Panc1 (cell line): ENCODE results near the gene E4F1. TPM values are rescaled to one million over a fixed set of nuclear protein-coding genes. Genes with fewer than 3 reads are reported as not detected.

Experiments
- ATAC-seq: fragments of 200-7000 bp; cut with Tn5 transposase; 2 replicates; pipeline ENCODE4 v1.9.1; 2020; ENCODE audit warnings: mild to moderate bottlenecking, moderate library complexity
- BruUV-seq: library from RNA; stranded (reverse); fragments of 400-500 nt; replicated peaks from 2 replicates; lab custom pipeline; 2021; lab: Mats Ljungman, UMichigan
- CTCF ChIA-PET: fragments of 300-600 bp; sonication (Branson Sonifier 250); formaldehyde crosslinking; loops from one replicate; lab custom pipeline; 2022; ENCODE audit warnings: antibody characterized with exemption; lab: Charles Lee
- POLR2A ChIA-PET: fragments of 300-600 bp; sonication (Branson Sonifier 250); formaldehyde crosslinking; loops from one replicate; lab custom pipeline; 2022; ENCODE audit warnings: antibody characterized with exemption; lab: Charles Lee
- DNase-seq: peaks from one replicate; pipeline ENCODE4 v3.0.0-alpha.2; 2010; ENCODE audit warnings: low read depth, low spot score
- H3K27ac ChIP-seq: 2 replicates; pipeline ENCODE4 v1.5.1; 2011; ENCODE audit warnings: mild to moderate bottlenecking, low read length, inconsistent platforms
- H3K27me3 ChIP-seq: fragments of 200-500 bp; sonication (Bioruptor generic); 2 replicates; pipeline ENCODE4 v1.6.0; 2014; ENCODE audit warnings: low read length, inconsistent platforms; ENCODE audit not compliant: control insufficient read depth, insufficient read depth
- H3K36me3 ChIP-seq: fragments of 200-500 bp; sonication (Bioruptor generic); 2 replicates; pipeline ENCODE4 v1.5.1; 2014; ENCODE audit warnings: inconsistent platforms, mild to moderate bottlenecking, low read length, moderate library complexity; ENCODE audit not compliant: control insufficient read depth, insufficient read depth
- H3K4me1 ChIP-seq: 2 replicates; pipeline ENCODE4 v1.5.1; 2011; ENCODE audit warnings: inconsistent platforms, mild to moderate bottlenecking, low read length, moderate library complexity; ENCODE audit not compliant: control insufficient read depth, insufficient read depth
- H3K4me3 ChIP-seq, 2 experiments: 2 replicates each; pipeline ENCODE4 v1.5.1; 2011 to 2012; ENCODE audit warnings: low read depth in 2 of 2, low read length in 2 of 2, mild to moderate bottlenecking in 2 of 2, inconsistent platforms in 1 of 2, moderate library complexity in 1 of 2
- H3K9me3 ChIP-seq: fragments of 200-500 bp; sonication (Bioruptor generic); 2 replicates; pipeline ENCODE4 v1.5.1; 2014; ENCODE audit warnings: low read depth, mild to moderate bottlenecking, inconsistent platforms, low read length, moderate library complexity; ENCODE audit not compliant: control insufficient read depth, insufficient read depth
- POLR2AphosphoS5 ChIP-seq: IDR thresholded peaks from 2 replicates; pipeline ENCODE4 v1.6.1; 2012; ENCODE audit warnings: mild to moderate bottlenecking, low read depth, low read length, moderate library complexity
- SIN3A ChIP-seq: IDR thresholded peaks from 2 replicates; pipeline ENCODE4 v1.6.1; 2012; ENCODE audit warnings: low read depth, mild to moderate bottlenecking, low read length, moderate library complexity, borderline replicate concordance; ENCODE audit not compliant: insufficient read depth
- TCF7L2 ChIP-seq: IDR thresholded peaks from 2 replicates; pipeline ENCODE4 v1.6.1; 2011; ENCODE audit warnings: mild to moderate bottlenecking, low read depth, low read length, inconsistent platforms
- in situ Hi-C: cut with HindIII; loops from 2 replicates; pipeline ENCODE4 v1.10.0; 2016; ENCODE audit warnings: low sequenced_read_pairs, low pct_unique_long_range_greater_than_20kb
- intact Hi-C: fragments of 100-400 bp; cut with micrococcal nuclease; formaldehyde crosslinking; loops from one replicate; pipeline ENCODE4 v1.10.0; 2022; ENCODE audit not compliant: unreplicated experiment
- total RNA-seq: library from RNA; stranded (reverse); gene quantifications from one replicate; pipeline ENCODE4 v1.2.1, GENCODE V29; 2021; ENCODE audit not compliant: unreplicated experiment
- TF ChIP-seq, protein P1 (sequence below): fragments of 450-650 bp; IDR thresholded peaks from 2 replicates; pipeline ENCODE4 v1.5.1; 2017; ENCODE audit warnings: mild to moderate bottlenecking
- TF ChIP-seq, protein P2 (sequence below), 2 experiments: IDR thresholded peaks; 2 replicates each; pipeline ENCODE4 v1.6.1; 2011 to 2012; ENCODE audit warnings: low read depth in 2 of 2, control low read depth in 1 of 2, low read length in 1 of 2, mild to moderate bottlenecking in 1 of 2, moderate library complexity in 1 of 2; ENCODE audit not compliant: insufficient read depth in 1 of 2

E4F1 gene
- total RNA-seq, 1 experiment from 2014 or later: 50.8 TPM

DNA sequence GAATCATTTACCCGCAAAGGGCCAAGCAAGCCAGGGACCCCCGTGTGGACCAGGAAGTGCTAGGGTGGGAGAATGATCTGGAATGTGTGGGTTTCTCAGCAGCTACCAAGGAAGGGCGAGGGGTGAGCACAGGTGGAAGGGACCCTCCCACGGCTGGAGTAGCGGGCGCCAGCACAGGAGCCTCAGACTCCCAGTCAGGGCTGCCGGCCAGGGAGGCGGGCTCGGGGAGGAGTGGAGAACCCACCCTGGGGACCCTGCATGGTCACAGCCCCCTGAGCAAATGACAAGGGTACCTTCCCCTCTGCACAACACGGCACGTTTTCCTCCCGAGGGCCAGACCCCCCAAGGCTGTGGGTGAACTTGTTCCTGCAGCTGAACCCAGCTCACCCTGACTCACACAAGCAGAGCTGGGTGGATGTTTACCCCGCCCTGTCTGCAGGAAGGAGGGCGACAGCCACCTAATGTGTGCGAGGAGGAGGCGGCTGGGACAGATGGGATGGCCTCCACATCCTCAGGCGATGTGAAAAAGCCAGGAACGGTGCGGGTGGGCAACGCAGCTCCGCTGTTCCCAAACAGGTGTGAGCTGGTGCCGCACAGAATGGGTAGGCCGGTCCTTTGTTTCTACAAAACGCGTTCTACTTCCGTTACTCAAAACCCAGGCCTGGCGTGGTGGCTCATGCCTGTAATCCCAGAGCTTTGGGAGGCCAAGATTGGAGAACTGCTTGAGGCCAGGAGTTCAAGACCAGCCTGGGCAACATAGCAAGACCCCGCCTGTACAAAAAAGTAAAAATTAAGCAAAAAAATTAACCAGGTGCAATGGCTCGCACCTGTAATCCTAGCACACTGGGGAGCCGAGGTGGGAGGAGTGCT is 21.8 kb downstream of the E4F1 start:
- no peak for ATAC-seq
- Histone ChIP-seq H3K36me3 (peaks cover 2% of the 10 kb centered on the region), H3K27ac (no peak overlapping the region), H3K4me1 (0 out of 2 replicates have a peak, but pooled peaks cover 3% of the 10 kb centered on the region), H3K27me3 (no peaks in the 10 kb centered on the region), H3K9me3 (no peaks in the 10 kb centered on the region), H3K4me3 (no peak overlapping the region)
- intact Hi-C loops: no loop called here
- TF ChIP-seq, protein P1, sequence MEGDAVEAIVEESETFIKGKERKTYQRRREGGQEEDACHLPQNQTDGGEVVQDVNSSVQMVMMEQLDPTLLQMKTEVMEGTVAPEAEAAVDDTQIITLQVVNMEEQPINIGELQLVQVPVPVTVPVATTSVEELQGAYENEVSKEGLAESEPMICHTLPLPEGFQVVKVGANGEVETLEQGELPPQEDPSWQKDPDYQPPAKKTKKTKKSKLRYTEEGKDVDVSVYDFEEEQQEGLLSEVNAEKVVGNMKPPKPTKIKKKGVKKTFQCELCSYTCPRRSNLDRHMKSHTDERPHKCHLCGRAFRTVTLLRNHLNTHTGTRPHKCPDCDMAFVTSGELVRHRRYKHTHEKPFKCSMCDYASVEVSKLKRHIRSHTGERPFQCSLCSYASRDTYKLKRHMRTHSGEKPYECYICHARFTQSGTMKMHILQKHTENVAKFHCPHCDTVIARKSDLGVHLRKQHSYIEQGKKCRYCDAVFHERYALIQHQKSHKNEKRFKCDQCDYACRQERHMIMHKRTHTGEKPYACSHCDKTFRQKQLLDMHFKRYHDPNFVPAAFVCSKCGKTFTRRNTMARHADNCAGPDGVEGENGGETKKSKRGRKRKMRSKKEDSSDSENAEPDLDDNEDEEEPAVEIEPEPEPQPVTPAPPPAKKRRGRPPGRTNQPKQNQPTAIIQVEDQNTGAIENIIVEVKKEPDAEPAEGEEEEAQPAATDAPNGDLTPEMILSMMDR: no peak
- TF ChIP-seq, protein P2, sequence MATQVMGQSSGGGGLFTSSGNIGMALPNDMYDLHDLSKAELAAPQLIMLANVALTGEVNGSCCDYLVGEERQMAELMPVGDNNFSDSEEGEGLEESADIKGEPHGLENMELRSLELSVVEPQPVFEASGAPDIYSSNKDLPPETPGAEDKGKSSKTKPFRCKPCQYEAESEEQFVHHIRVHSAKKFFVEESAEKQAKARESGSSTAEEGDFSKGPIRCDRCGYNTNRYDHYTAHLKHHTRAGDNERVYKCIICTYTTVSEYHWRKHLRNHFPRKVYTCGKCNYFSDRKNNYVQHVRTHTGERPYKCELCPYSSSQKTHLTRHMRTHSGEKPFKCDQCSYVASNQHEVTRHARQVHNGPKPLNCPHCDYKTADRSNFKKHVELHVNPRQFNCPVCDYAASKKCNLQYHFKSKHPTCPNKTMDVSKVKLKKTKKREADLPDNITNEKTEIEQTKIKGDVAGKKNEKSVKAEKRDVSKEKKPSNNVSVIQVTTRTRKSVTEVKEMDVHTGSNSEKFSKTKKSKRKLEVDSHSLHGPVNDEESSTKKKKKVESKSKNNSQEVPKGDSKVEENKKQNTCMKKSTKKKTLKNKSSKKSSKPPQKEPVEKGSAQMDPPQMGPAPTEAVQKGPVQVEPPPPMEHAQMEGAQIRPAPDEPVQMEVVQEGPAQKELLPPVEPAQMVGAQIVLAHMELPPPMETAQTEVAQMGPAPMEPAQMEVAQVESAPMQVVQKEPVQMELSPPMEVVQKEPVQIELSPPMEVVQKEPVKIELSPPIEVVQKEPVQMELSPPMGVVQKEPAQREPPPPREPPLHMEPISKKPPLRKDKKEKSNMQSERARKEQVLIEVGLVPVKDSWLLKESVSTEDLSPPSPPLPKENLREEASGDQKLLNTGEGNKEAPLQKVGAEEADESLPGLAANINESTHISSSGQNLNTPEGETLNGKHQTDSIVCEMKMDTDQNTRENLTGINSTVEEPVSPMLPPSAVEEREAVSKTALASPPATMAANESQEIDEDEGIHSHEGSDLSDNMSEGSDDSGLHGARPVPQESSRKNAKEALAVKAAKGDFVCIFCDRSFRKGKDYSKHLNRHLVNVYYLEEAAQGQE (IDR thresholded peaks at IDR 0.05; ENCODE audit: insufficient read depth in 1 of 2, low read depth in 2 of 2, low read length in 1 of 2): no peak
- TF ChIP-seq SIN3A: no peak
- no peak for TF ChIP-seq TCF7L2
- TF ChIP-seq POLR2AphosphoS5: no peak
- BruUV-seq: no TSS peak
- ChIA-PET CTCF (no interaction called here), POLR2A (no interaction called here)
- DNase-seq: no peak
- in situ Hi-C loops: no loop called here

DNA sequence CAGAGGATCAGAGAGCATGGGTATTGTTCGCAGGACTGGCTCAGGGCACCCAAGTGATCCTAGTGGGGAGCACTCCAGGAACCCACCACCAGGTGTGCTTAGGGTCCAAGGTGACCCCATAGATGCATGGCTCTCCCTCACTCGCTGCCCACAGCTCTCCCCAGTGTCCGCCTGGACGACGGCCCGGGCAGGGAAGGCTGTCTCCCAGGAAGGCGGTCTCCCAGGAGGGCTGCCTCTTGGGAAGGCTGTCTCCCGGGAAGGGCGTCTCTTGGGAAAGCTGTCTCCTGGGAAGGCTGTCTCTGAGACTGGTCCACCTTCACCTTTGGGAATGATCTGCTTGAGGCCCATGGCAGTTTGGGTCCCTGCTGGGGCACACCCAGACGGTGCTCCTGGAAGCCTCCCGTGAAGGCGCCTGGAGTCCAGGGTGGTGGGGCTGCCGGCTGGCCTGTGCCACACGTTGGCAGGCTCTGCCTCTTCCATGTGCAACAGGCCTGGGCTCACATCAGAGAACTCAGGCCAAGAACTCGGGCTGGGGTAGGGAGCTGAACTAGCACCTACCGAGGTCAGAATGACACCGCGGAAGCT is 23.0 kb downstream of the E4F1 start:
- CTCF ChIA-PET: no interaction called here
- no peak for ATAC-seq
- DNase-seq: no peak

More for the DNA sequence above, 23.0 kb downstream of the E4F1 start:
- Histone ChIP-seq H3K4me1 (0 out of 2 replicates have a peak, but pooled peaks cover 4% of the 10 kb centered on the region), H3K4me3 (no peak overlapping the region), H3K27ac (no peak overlapping the region), H3K9me3 (no peaks in the 10 kb centered on the region), H3K36me3 (peaks cover 2% of the 10 kb centered on the region), H3K27me3 (no peaks in the 10 kb centered on the region)
- no TSS peak for BruUV-seq
- TF ChIP-seq, protein P1: no peak
- TF ChIP-seq POLR2AphosphoS5: no peak
- TF ChIP-seq TCF7L2: no peak
- TF ChIP-seq, protein P2 (IDR thresholded peaks at IDR 0.05; ENCODE audit: insufficient read depth in 1 of 2, low read depth in 2 of 2, low read length in 1 of 2): no peak
- no peak for TF ChIP-seq SIN3A
- intact Hi-C loops: no loop called here
- POLR2A ChIA-PET: interaction anchor here (1.1 kb wide), 1 partner anchor 8 kb away, joined by 4 read pairs; no protein-coding TSS in a partner anchor
- in situ Hi-C loops: no loop called here
